H1 (cell line): ENCODE results near the gene WWP2. TPM values are rescaled to one million over a fixed set of nuclear protein-coding genes. Genes with fewer than 3 reads are reported as not detected.

Experiments used
- CTCF ChIA-PET: fragments of 300-600 bp; sonication (Branson Sonifier 250); formaldehyde crosslinking; loops from one replicate; lab custom pipeline; 2021; ENCODE audit not compliant: partially characterized antibody; lab: Charles Lee
- POLR2A ChIA-PET: fragments of 300-600 bp; sonication (Branson Sonifier 250); formaldehyde crosslinking; loops from one replicate; lab custom pipeline; 2021; ENCODE audit warnings: inconsistent platforms; ENCODE audit not compliant: partially characterized antibody; lab: Charles Lee
- DNase-seq, 2 experiments: peaks; one replicate each; pipeline versions ENCODE4 v3.0.0 to v3.0.0-alpha.2; 2010 to 2022; ENCODE audit warnings: low spot score in 2 of 2, low read depth in 1 of 2, mixed read lengths in 1 of 2
- FAIRE-seq: peaks from 2 replicates; lab custom pipeline; 2011; peaks lifted over from hg19 to GRCh38; lab: Jason Lieb, UNC
- H2AFZ ChIP-seq: 2 replicates; pipeline ENCODE4 v1.8.1; 2012; ENCODE audit warnings: low read length, inconsistent platforms
- H2AK5ac ChIP-seq: 2 replicates; pipeline ENCODE4 v1.6.1; 2013; ENCODE audit warnings: low read depth, low read length
- H2BK120ac ChIP-seq: replicated peaks from 2 replicates; pipeline ENCODE3; 2013; ENCODE audit warnings: low read depth, low read length, inconsistent platforms
- H2BK12ac ChIP-seq: 2 replicates; pipeline ENCODE4 v1.6.1; 2013; ENCODE audit warnings: low read depth, low read length
- H2BK15ac ChIP-seq: 2 replicates; pipeline ENCODE4 v1.6.1; 2013; ENCODE audit warnings: low read length
- H2BK20ac ChIP-seq: 2 replicates; pipeline ENCODE4 v1.6.1; 2013; ENCODE audit warnings: low read length
- H2BK5ac ChIP-seq: 2 replicates; pipeline ENCODE4 v1.6.1; 2013; ENCODE audit warnings: low read depth, low read length
- H3K14ac ChIP-seq: 2 replicates; pipeline ENCODE4 v1.6.1; 2013; ENCODE audit warnings: inconsistent platforms; ENCODE audit not compliant: insufficient read length
- H3K18ac ChIP-seq: 2 replicates; pipeline ENCODE4 v1.6.1; 2013; ENCODE audit warnings: low read length; ENCODE audit errors: extremely low read depth
- H3K23ac ChIP-seq: 2 replicates; pipeline ENCODE4 v1.6.1; 2013; ENCODE audit warnings: inconsistent platforms; ENCODE audit not compliant: insufficient read length
- H3K23me2 ChIP-seq: 2 replicates; pipeline ENCODE4 v1.6.1; 2013; ENCODE audit warnings: low read depth, low read length
- H3K27ac ChIP-seq: 2 replicates; pipeline ENCODE4 v1.6.1; 2011; ENCODE audit warnings: low read depth, low read length, inconsistent platforms
- H3K27me3 ChIP-seq, 4 experiments: replicated peaks in 1 of 4; 1 replicate in 1 of 4; 2 replicates in 3 of 4; pipeline versions ENCODE4 v1.6.1 to v1.8.1; 2011 to 2013; ENCODE audit warnings: low read length in 3 of 4, mild to moderate bottlenecking in 3 of 4, inconsistent platforms in 2 of 4, mixed read lengths in 2 of 4, moderate library complexity in 1 of 4; ENCODE audit not compliant: control insufficient read depth in 3 of 4, insufficient read depth in 3 of 4; ENCODE audit errors: extremely low read depth in 1 of 4
- H3K36me3 ChIP-seq, 4 experiments: 2 replicates each; pipeline versions ENCODE4 v1.6.1 to v1.8.1; 2011 to 2013; ENCODE audit warnings: mild to moderate bottlenecking in 4 of 4, low read length in 3 of 4, moderate library complexity in 2 of 4, control low read depth in 1 of 4, inconsistent platforms in 1 of 4; ENCODE audit not compliant: insufficient read depth in 4 of 4, control insufficient read depth in 2 of 4
- H3K4ac ChIP-seq: replicated peaks from 2 replicates; pipeline ENCODE3; 2013; ENCODE audit warnings: low read length, low read depth, mixed read lengths, inconsistent platforms; ENCODE audit not compliant: insufficient read length
- H3K4me1 ChIP-seq, 4 experiments: replicated peaks in 1 of 4; 1 replicate in 1 of 4; 2 replicates in 3 of 4; pipeline versions ENCODE4 v1.6.1 to v1.8.1; 2011 to 2013; ENCODE audit warnings: low read length in 3 of 4, inconsistent platforms in 2 of 4, mixed read lengths in 1 of 4; ENCODE audit not compliant: insufficient read depth in 4 of 4, control insufficient read depth in 3 of 4
- H3K4me2 ChIP-seq, 2 experiments: 2 replicates each; pipeline versions ENCODE4 v1.6.1 to v1.8.1; 2011 to 2013; ENCODE audit warnings: low read depth in 2 of 2, low read length in 2 of 2, control low read depth in 1 of 2, inconsistent platforms in 1 of 2, mild to moderate bottlenecking in 1 of 2; ENCODE audit not compliant: insufficient read depth in 1 of 2
- H3K4me3 ChIP-seq, 4 experiments: fragments of 200-600, 300-600 bp in 1 of 4; sonication (generic), shearing (Covaris generic), sonication (Bioruptor Twin) in 1 of 4; 2 replicates each; pipeline versions ENCODE4 v1.5.1 to v1.8.1; 2011 to 2016; ENCODE audit warnings: low read length in 4 of 4, low read depth in 3 of 4, control low read depth in 2 of 4, inconsistent platforms in 2 of 4, mild to moderate bottlenecking in 2 of 4, mixed read lengths in 1 of 4, moderate library complexity in 1 of 4; ENCODE audit not compliant: insufficient read depth in 2 of 4; ENCODE audit errors: extremely low read depth in 1 of 4
- H3K56ac ChIP-seq: replicated peaks from 2 replicates; pipeline ENCODE3; 2013; ENCODE audit warnings: low read depth, mild to moderate bottlenecking, mixed read lengths, low read length, inconsistent platforms; ENCODE audit not compliant: insufficient read length
- H3K79me1 ChIP-seq: 2 replicates; pipeline ENCODE4 v1.6.1; 2013; ENCODE audit warnings: low read depth, low read length, control low read depth
- H3K79me2 ChIP-seq, 2 experiments: 2 replicates each; pipeline versions ENCODE4 v1.6.1 to v1.8.1; 2012 to 2013; ENCODE audit warnings: low read length in 2 of 2, mild to moderate bottlenecking in 2 of 2, inconsistent platforms in 1 of 2; ENCODE audit not compliant: insufficient read depth in 2 of 2, control insufficient read depth in 1 of 2
- H3K9ac ChIP-seq, 4 experiments: replicated peaks in 1 of 4; 1 replicate in 1 of 4; 2 replicates in 3 of 4; pipeline versions ENCODE4 v1.6.1 to v1.8.1; 2011 to 2013; ENCODE audit warnings: low read depth in 3 of 4, low read length in 3 of 4, control low read depth in 2 of 4, mild to moderate bottlenecking in 2 of 4, moderate library complexity in 2 of 4, inconsistent platforms in 1 of 4; ENCODE audit errors: extremely low read depth in 1 of 4
- H3K9me3 ChIP-seq, 2 experiments: 2 replicates each; pipeline versions ENCODE4 v1.6.1 to v1.8.1; 2012 to 2013; ENCODE audit warnings: mild to moderate bottlenecking in 2 of 2, moderate library complexity in 2 of 2, control low read depth in 1 of 2, inconsistent platforms in 1 of 2, low read depth in 1 of 2, low read length in 1 of 2, mixed read lengths in 1 of 2; ENCODE audit not compliant: insufficient read depth in 2 of 2
- H4K20me1 ChIP-seq, 2 experiments: replicated peaks in 1 of 2; 2 replicates each; pipeline versions ENCODE3 to v1.8.1; 2011 to 2013; ENCODE audit warnings: inconsistent platforms in 2 of 2, low read length in 2 of 2, mild to moderate bottlenecking in 1 of 2; ENCODE audit not compliant: insufficient read depth in 2 of 2, control insufficient read depth in 1 of 2
- H4K5ac ChIP-seq: 2 replicates; pipeline ENCODE4 v1.6.1; 2013; ENCODE audit warnings: low read length, low read depth, mixed read lengths, inconsistent platforms; ENCODE audit not compliant: insufficient read length
- H4K8ac ChIP-seq: 2 replicates; pipeline ENCODE4 v1.8.0; 2013; ENCODE audit warnings: mild to moderate bottlenecking, moderate library complexity, low read length, inconsistent platforms; ENCODE audit not compliant: insufficient read depth; ENCODE audit errors: extremely low read depth
- H4K91ac ChIP-seq: replicated peaks from 2 replicates; pipeline ENCODE3; 2013; ENCODE audit warnings: low read length, mixed read lengths, inconsistent platforms; ENCODE audit not compliant: insufficient read length
- EP300 ChIP-seq, 2 experiments: IDR thresholded peaks; 1 replicate in 1 of 2; 2 replicates in 1 of 2; pipeline ENCODE4 v1.6.1; 2011 to 2012; ENCODE audit warnings: low read depth in 2 of 2, low read length in 2 of 2, mild to moderate bottlenecking in 2 of 2, borderline replicate concordance in 1 of 2, inconsistent platforms in 1 of 2, moderate library complexity in 1 of 2
- SIX5 ChIP-seq: IDR thresholded peaks from 2 replicates; pipeline ENCODE4 v1.6.1; 2011; ENCODE audit warnings: mild to moderate bottlenecking, low read depth, low read length
- WGBS, 2 experiments: shearing (Covaris generic) in 1 of 2; methylation state at CpG; one replicate each; pipeline versions ENCODE4 v1.1.6 to v1.1.7; 2013 to 2015; ENCODE audit warnings: low lambda C conversion rate in 2 of 2, mixed read lengths in 2 of 2, inconsistent platforms in 1 of 2, low coverage in 1 of 2, missing lambda C conversion rate in 1 of 2; ENCODE audit not compliant: insufficient replicate concordance in 2 of 2, insufficient coverage in 1 of 2, insufficient read length in 1 of 2; ENCODE audit errors: extremely low coverage in 1 of 2, missing lambda C conversion rate in 1 of 2; 5-methylcytosine and 5-hydroxymethylcytosine counted together
- polyA plus RNA-seq, 7 experiments: library from polyadenylated mRNA; depleted of rRNA in 3 of 7; stranded (reverse) in 5 of 7; unstranded in 2 of 7; fragments of >200 nt in 5 of 7; fragments of 200-250 nt in 2 of 7; gene quantifications; 1 replicate in 5 of 7; 2 replicates in 1 of 7; 4 replicates in 1 of 7; pipeline versions ENCODE4 v1.2.1 to v1.2.3, GENCODE V29; 2011 to 2013; ENCODE audit warnings: missing spikeins in 2 of 7, mixed read lengths in 2 of 7
- total RNA-seq: library from RNA; stranded (reverse); fragmentation: NEBNext Ultra II Directional; extraction: Animal tissue kit (Norgen Biotek cat#: 25700); gene quantifications from 2 replicates; pipeline ENCODE4 v1.2.1, GENCODE V29; 2021

Gene WWP2
- total and polyA plus RNA-seq, 2 of the 8 experiments (the other 6 are each of a cell fraction or from before 2014, with no cell fraction given), result 14.1 to 42.2 TPM

DNA sequence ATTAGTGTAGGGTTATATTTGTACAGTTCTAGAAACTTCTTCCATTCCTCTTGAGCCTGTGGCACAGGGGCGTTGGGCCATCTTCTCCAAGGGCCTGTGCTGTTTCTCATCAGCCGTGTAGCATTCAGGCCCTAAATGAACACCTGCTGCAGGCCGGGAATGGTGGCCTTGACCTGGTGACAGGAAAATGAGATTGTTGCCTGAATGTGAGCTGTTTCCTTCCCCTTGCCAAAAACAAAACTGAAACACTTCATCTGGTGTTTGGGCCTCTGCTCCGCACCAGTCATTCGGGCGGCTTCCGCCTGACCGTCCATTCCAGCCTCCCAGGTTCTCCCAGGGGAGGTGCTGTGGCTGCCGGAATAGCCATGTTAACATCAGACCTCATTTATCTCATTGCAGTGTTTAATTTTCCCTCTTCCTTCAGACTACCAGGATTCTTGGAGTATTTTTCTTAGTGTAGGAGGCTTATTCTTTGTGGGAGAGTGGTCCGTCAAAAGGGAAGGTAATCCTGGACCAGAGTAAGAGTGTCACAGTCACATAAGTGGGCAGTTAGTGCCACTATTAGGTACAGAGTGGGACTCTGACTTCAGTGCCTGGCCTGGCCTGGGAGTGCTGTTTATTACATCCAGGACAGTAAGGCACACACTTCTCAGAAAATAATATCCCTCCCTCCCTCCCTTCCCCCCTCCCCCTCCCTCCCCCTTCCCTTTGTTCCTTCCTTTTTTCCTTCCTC lies 61.9 kb downstream of the WWP2 start:
- Histone ChIP-seq H2BK120ac (no peak overlapping the region), H3K4ac (no peak overlapping the region), H3K27ac (no peak overlapping the region), H3K9me3 (no peaks in the 10 kb centered on the region), H4K91ac (no peak overlapping the region), H2BK15ac (no peak overlapping the region), H3K4me1 (peaks cover 0 to 5% (median 2%) of the 10 kb centered on the region in 4 experiments; a peak in 2 of 7 replicates), H2BK20ac (no peak overlapping the region), H3K18ac (no peak overlapping the region), H4K5ac (no peak overlapping the region), H2AK5ac (no peak overlapping the region), H3K4me2 (no peak overlapping the region), H3K23me2 (peaks cover 2% of the 10 kb centered on the region; the same call in 1 of the 2 replicates), H3K56ac (no peak overlapping the region), H2BK12ac (no peak overlapping the region), H2AFZ (no peak overlapping the region), H3K4me3 (no peak overlapping the region), H4K20me1 (no peaks in the 10 kb centered on the region), H2BK5ac (no peak overlapping the region), H3K36me3 (no peaks in the 10 kb centered on the region), H3K27me3 (no peaks in the 10 kb centered on the region), H3K79me2 (no peaks in the 10 kb centered on the region), H3K23ac (no peak overlapping the region), H3K79me1 (no peaks in the 10 kb centered on the region), H3K9ac (no peak overlapping the region), H4K8ac (no peak overlapping the region), H3K14ac (no peak overlapping the region)
- TF ChIP-seq EP300 (IDR thresholded peaks at IDR 0.05; ENCODE audit: borderline replicate concordance in 1 of 2, low read depth in 2 of 2, low read length in 2 of 2) (peak in 1 of 2 experiments; percentile 67; a peak in 1 of 3 replicates), SIX5 (no peak)
- ChIA-PET POLR2A (interaction anchor here (0.6 kb wide), 1 partner anchor 9 kb away, joined by 3 read pairs; no protein-coding TSS in a partner anchor), CTCF (interaction anchor here (0.7 to 2.3 kb wide), 3 partner anchors 11 to 47 kb away, joined by 3 to 8 read pairs (median 4); no protein-coding TSS in a partner anchor)
- WGBS, 2 experiments, result 92% methylated on average over 10 of the region's 10 CpGs; no CpG with 5 or more reads in 1 of the 2 experiments
- FAIRE-seq (no peak), DNase-seq (no peak)
